Hippocampal formation (tissue), 2 donors: ENCODE data around the gene TOR1B.
"Not testable (repeated sequence)": the region's sequence is repeated elsewhere in the genome, so short reads cannot be mapped to it uniquely, and the experiment has no call there.

Experiments used
- DNase-seq, 2 donors: peaks; one replicate each; lab custom pipeline; 2025; lab: John Stamatoyannopoulos, UW

TOR1B gene, protein sequence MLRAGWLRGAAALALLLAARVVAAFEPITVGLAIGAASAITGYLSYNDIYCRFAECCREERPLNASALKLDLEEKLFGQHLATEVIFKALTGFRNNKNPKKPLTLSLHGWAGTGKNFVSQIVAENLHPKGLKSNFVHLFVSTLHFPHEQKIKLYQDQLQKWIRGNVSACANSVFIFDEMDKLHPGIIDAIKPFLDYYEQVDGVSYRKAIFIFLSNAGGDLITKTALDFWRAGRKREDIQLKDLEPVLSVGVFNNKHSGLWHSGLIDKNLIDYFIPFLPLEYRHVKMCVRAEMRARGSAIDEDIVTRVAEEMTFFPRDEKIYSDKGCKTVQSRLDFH

DNA sequence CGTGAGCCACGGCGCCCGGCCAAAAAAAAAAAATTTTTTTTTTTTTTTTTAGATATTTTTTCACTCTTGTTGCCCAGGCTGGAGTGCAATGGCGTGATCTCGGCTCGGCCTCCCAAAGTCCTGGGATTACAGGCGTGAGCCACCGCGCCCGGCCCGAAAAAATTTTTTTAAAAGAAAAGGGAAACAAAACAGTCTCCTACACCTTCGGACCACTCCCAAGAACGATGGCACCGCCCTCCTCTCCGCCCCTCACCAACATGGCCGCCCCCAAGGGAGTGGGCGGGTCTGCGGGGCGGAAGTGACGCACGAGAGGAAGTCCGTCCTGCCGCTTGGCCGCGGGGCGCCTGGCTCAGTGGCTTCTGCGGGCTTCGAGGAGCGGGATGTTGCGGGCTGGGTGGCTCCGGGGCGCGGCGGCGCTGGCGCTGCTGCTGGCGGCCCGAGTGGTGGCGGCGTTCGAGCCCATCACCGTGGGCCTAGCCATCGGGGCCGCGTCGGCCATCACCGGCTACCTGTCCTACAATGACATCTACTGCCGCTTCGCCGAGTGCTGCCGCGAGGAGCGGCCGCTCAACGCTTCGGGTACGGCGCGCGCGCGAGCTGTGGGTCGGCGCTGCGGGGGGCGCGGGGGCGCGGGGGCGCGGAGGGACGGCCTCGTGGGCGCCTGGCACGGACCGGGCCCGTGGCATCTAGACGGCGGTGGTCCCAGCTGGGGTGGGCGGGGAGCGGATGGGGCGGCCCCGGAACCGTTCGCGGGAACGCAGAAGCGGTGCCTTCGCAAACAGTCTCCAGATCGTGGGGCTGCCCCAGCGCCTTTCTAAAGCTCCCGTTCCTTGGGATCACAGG lies at the start of gene TOR1B:
Gene TOR1B (plus strand): TSS at position 352 of the 843 bp plus-strand sequence. CDS start 29 bp downstream, at position 381.
- peak; percentile 87 to 90 for DNase-seq

DNA sequence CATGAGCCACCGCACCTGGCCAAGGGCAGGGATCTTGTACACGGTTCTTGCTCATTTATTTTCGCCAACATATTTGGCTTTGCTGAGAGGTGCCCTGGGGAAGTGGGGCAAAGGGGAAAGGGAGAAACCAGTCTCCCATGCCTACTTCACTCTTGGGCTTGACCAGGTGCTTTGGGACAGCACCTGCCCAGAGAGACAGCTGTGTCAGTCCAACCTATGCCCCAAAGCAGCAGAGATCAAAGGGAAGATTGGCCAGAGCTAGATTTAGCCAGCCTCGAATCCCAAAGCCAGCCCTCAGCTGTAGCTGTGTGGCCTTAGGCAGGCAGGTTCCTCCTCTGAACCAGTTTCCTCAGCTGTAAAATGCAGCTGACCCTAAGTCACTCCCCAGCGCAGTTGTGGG lies 47.8 kb upstream of the TOR1B start:
- DNase-seq, result no peak

DNA sequence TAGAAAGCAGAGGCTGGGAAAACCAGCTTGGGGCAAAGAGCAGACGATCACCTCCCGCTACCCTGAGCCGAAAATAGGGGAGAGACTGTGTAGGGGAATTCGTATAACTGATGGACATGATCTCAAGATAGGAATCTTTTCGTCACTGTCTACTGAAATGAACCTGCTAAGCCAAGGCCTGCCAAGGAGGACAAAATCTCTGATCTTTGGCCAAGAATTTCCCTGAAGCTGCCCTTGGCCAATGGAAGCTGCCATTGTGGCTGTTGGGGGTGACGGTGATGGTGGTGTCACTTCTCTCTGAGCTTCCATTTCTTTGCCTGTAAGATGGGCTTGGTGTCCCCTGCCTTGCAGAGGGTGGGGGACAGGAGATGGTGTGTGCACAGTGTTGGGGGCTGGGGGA lies 46.8 kb upstream of the TOR1B start:
- no peak for DNase-seq

DNA sequence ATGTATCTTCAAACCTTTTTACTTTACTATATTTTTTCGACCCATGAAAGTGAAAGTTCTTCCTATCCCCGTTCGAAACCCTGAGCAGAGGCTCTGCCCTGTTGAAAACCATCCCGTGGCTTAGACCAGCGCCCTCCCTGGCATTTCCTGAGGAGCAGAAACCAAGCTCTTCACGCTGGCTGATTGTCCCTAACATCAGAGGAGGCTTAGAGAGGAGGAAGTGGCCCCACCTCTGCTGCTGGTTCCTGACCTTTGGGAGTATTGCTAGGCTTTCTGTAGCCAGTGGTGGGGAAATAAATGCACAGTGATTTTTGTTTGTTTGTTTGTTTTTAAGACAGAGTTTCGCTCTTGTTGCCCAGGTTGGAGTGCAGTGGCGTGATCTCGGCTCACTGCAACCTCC lies 45.9 kb upstream of the TOR1B start:
- no peak for DNase-seq

DNA sequence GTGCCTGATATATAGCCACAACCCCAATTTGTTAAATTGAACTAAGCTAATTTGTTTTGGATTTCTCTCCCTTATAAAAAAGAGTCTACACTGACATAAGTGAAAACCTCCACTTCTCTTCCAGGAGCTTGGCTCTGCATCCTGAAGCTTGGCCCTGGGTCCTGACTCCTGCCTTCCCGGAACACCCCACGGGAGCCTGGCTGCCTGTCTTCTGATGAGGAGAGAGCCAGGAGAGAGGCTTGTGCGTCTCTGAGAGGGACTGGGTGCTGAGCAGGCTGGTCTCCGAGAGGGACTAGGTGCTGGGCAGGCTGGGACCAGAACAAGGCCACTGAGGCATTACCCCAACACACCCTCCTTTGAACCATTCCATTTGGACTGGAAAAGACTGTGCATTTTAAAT lies 43.7 kb upstream of the TOR1B start:
- DNase-seq, result no peak

DNA sequence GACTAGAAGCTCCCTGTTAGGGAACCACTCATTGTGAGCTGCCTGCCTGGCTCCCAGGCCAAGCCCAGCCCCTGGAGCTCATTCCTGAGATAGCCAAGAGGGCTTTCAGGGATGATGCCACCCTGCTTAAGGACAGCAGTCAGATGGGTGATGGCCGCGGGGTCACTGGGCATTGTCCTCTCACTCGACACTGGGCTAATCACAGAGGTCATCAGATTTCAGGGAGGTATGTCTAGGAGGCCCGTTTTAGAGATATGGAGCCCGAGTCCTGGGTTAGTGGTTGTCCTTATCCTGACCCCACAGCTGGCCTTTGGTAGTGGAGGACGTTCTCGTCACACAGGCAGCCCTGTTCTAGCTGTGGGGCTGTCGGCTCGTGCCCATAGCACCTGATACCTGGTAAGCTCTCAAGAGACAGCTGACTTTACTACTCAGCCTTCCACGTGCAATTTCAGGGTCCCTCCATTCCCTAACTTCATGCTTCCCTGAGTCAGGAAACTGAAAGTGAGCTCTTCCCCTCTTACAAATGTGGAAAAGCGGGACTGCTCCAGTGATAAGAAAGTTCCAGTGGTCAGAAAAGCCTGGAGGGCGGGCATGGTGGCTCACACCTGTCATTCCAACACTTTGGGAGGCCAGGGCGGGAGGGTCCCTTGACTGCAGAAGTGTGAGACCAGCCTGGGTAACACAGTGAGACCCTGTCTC lies 43.0 kb upstream of the TOR1B start:
- no peak for DNase-seq

DNA sequence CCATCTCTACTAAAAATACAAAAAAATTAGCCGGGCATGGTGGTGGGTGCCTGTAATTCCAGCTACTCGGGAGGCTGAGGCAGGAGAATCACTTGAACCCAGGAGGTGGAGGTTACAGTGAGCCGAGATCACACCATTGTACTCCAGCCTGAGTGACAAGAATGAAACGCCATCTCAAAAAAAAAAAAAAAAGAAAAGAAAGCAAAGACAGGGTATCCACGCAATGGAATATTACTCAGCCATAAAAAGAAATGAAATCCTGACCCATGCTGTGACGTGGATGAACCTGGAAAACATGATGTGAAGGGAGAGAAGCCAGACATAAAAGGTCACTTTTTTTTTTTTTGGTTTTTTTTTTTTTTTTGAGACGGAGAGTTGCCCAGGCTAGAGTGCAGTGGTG lies 42.2 kb upstream of the TOR1B start:
- DNase-seq, result not testable (repeated sequence)

DNA sequence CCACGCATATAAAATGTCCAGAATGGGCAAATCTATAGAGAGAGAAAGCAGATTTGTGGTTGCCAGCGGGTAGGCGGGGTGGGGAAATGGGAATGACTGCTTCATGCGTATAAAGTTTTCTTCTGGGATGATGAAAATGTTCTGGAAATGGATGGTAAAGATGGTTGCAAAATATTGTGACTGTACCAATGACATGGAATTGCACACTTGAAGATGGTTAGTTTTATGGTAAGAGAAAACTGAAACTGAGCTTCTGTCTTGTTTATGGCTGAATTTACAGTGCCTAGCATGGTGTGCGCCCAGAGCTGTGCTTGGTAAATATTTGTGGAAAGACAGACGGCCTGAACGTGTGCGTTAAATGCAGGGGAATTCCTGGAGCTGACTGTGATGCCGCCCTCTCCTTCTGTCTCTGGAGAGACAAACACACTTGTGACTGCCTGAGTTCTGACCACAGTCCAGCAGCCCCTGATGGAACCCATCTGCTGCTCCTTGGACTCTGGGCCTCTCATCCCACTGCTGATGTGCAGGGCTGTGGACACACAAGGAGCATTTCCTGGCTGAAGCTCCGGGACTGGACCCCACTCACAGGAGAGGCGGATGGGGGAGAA lies 41.6 kb upstream of the TOR1B start:
- DNase-seq, result no peak

DNA sequence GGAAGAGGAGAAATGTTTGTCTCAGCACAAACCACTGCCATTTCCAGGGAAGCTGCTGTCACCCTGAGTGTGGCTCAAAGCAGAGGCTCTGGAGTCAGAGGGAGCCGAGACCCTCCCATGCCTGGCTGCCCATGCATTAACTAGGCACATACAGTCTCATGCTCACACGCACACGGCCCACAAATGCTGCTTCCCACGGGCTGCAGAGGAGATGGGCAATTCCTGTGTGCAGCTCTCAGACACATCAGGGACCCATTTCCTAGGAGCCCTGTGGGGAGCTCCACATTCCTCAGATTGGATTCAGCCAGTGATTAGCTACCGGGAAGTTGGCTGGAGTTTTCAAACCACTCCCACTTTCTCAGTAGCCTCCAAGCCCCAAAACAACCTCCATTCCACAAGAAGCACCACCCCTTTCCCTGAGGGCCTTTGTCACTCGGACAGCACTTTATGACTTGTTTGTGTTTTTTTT lies 41.0 kb upstream of the TOR1B start:
- no peak for DNase-seq

DNA sequence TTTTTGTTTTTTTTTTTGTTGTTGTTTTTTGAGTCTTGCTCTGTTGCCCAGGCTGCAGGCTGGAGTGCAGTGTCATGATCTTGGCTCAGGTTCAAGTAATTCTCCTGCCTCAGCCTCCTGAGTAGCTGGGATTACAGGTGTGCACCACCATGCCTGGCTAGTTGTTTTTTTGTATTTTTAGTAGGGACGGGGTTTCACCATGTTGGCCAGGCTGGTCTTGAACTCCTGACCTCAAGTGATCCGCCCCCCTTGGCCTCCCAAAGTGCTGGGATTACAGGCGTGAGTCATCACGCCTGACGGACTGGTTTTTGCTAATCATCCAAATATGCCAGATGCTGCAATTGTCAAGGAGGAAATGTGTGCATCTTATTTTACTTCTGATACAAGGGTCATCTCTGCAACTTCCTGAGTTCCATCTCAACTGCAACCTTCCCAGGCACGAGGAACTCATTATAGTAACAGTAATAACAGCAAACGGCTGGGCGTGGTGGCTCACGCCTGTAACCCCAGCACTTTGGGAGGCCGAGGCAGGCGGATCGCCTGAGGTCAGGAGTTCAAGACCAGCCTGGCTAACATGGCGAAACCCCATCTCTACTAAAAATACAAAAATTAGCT lies 40.5 kb upstream of the TOR1B start:
- not testable (repeated sequence) for DNase-seq

DNA sequence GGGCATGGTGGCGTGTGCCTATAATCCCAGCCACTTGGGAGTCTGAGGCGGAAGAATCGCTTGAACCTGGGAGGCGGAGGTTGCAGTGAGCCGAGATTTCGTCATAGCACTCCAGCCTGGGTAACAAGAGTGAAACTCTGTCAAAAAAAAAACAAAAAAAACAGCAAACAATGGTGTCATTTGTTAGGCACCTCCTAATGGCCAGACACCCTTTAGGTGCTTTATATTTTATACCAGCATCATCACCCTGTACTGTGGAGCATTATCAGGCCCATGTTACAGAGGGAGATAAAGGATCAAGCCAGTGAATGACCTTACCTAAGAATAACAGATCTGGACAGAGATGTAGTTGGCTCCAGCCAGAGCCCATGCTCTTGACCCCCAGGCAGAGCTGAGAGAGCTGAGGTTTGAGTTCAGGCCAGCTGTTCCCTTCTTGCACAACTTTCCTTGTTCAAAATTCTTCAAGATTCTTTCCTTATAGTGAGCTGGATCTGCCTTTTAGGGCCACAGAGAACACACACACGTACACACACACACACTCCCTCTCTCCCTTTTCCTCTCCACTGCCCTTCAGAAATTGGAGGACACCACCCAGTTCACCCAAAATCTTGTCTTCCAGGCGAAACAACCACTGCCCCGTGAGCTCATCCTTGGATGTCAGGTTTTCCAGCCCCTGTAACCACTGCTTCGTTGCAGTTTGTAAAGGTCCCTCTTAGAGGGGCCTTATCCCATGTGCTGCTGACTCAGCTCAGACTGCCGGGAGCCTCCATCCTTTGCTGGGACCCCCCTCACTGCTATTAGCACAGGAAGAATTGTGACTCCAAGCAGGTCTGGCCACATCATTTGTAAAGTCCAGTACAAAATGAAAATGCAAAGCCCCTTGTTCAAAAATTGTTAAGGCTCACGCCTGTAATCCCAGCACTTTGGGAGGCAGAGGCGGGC lies 39.7 kb upstream of the TOR1B start:
- no peak for DNase-seq

DNA sequence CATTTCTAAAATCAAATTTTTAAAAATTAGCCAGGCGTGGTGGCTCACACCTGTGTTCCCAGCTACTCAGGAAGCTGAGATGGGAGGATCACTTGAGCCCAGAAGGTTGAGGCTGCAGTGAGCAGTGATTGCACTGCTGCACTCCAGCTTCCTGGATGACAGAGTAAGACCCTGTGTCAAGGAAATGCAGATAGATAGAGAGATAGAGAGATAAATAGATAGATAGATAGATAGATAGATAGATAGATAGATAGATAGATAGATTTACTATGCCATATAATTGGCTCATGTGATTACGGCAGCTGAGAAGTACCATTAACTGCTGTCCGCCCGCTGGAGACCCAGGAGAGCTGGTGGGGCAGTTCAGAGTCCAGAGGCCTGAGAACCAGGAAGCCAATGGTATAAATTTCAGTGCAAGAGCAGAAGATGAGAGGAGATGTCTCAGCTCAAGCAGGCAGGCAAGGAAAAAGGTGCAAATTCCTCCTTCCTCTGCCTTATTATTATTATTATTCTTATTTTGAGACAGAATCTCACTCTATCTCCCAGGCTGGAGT lies 37.1 kb upstream of the TOR1B start:
- no peak for DNase-seq

DNA sequence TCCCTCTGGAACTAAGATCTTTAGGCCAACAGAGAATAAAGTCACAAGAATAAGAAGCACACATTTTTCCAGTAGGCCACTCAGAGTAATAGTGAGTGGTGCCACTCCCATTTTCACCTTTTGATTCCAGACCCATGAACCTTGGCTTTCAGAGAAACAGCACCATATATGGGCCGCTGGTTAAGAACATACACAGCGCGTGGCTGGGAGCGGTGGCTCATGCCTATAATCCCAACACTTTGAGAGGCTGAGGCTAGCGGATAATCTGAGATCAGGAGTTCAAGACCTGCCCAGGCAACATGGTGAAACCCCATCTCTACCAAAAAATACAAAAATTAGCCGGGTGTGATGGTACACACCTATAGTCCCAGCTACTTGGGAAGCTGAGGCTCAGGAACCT lies 34.5 kb upstream of the TOR1B start:
- DNase-seq, result no peak

DNA sequence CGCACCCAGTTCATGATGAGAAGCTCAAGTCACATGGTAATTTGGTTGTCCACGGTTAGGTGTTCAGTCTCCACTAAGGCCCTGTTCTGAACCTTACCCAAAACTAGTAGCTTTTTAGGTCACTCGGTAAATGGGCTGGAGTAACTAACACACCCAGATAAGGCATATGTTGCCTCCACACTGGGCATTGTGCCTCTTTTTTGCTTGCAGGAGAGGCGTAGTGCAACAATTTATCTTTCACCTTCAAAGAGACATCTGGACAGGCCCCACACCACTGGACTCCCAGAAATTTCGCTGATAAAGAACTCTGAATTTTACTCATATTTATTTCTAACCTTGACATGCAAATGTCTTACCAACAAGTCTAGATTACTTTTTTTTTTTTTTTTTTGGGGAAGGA lies 33.3 kb upstream of the TOR1B start:
- no peak for DNase-seq

DNA sequence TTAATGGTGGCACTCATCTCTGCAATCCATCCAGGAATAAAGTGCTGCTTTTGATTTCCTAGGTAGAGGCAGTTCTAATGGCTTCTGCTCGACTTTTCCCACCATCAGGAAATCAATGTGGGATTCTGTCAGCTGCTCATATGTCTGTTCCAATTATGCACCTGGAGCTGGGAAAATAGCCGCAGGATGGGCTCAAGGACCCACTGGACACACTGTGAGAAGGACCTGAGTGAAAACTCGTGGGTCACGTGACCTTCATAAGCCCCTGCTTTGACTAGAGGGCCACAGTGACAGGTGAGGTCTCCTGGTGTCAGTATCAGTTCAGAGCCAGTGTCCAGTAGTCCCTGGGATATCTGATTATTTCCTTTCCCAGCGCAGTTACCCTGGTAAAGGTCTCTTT lies 32.2 kb upstream of the TOR1B start:
- DNase-seq, result no peak

DNA sequence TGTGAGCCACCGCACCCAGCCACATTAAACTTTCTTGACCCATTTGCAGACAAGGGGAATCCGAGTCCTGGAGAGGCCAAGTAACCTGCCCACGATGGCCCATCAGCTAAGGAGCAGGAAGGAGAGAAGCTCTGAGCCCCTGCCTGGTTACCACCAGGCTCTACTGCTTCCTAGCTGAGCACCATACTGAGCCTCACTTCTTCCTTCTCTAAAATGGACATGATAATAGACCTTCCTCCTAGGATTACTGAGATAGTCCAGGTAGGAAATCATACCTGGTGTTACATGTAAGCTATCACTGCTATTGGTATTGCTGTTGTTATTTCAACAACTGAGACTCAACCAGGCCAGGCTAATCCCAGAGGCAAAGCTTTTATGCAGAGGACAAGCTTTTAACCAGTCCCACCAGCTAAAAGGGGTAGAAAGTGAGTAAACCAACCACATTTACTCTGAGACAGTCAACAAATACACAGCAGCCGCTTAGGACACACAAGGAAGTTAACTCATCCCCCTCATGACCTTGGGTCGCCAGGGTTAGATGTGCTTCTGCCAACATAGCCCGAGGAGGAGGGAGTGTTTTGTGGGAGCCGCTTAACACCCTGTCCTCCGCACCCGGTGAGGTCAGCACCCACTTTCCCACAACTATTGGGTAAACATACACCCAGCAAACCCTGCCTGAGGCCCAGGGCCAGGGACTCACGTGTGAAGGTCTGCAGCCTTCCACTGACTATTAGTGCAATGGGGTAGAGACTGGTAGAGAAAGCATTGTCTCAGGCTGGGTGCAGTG lies 29.5 kb upstream of the TOR1B start:
- no peak for DNase-seq

DNA sequence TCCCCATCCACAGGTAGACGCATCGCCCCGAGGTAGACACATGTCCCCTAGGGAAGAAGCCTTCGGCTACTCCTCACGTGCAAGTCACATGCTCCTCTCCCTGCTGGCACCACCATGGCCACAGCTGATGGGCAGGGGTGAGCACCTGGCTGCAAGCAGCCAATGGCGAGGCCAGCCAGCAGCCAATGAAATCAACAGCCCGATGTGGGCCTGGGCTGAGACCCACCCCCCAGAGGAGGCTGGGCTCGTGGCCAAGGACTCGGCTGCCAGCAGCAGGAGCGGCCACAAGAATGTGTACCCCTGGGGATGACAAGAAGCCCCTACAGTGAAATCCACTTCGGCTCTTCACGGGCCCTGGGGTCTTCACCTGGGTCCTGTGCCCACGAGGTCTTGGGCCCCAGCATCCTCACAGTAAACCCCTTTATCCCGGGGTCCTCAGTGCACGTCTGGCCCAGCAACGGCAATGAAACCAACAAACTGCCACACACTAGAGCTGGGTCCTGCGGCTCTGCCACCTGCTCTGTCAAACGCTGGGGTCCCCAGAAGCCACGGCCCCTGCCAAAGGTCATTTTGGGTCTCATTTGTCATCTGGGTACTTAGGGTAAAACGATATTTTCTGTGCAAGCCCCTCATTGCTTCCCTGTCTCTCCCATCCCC lies 28.1 kb upstream of the TOR1B start:
- DNase-seq, result no peak

DNA sequence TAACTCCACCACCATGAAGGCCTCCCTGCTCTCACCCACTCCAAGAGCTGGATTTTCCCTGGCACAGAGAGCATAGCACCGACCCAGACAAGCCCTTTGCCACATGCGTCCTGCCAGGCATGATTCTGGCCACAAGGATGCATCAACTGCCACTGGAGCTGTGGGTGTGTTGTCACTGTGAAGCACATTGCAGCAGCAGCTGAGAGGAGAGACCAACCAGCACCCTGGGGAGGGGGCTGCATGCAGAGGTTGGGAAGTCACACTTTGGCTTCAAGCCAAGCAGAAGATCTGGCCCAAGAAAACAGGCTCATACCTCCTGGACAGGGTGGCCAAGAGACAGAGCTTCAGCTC lies 27.6 kb upstream of the TOR1B start:
- no peak for DNase-seq

DNA sequence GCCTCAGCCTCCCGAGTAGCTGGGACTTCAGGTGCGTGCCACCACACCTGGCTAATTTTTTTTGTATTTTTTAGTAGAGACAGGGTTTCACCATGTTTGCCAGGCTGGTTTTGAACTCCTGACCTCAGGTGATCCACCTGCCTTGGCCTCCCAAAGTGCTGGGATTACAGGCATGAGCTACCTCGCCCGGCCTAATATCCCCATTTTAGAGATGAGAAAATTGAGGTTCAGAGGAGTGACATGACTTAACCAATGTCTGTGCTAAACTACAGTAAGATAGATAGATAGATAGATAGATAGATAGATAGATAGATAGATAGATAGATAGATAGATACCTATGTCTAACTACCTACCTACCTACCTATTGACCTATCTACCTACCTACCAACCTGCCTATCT lies 26.9 kb upstream of the TOR1B start:
- DNase-seq, result not testable (repeated sequence)
